Endothelial cell of umbilical vein (primary cell): ENCODE measurements around the gene AGBL4. TPM values are rescaled to one million over a fixed set of nuclear protein-coding genes. Genes with fewer than 3 reads are reported as not detected.

Experiments used
- BruUV-seq: library from RNA; stranded (reverse); fragments of 400-500 nt; replicated peaks from 2 replicates; lab custom pipeline; 2021; lab: Mats Ljungman, UMichigan
- CTCF ChIA-PET: fragments of 300-600, 350-600 bp; sonication (Branson Sonifier 250); formaldehyde crosslinking; loops from one replicate; lab custom pipeline; 2021; ENCODE audit warnings: antibody characterized with exemption, inconsistent platforms; lab: Charles Lee
- POLR2A ChIA-PET: fragments of 300-600, 350-600 bp; sonication (Branson Sonifier 250); formaldehyde crosslinking; loops from one replicate; lab custom pipeline; 2021; ENCODE audit warnings: antibody characterized with exemption, inconsistent platforms; lab: Charles Lee
- DNase-seq: peaks from one replicate; pipeline ENCODE4 v3.0.0-alpha.2; 2011; ENCODE audit warnings: low read depth, low spot score
- FAIRE-seq: peaks from 2 replicates; lab custom pipeline; 2011; peaks lifted over from hg19 to GRCh38; lab: Jason Lieb, UNC
- H2AFZ ChIP-seq: 2 replicates; pipeline ENCODE4 v1.6.0; 2012; ENCODE audit warnings: low read depth, low read length, control low read depth, inconsistent platforms
- H3K27ac ChIP-seq: 2 replicates; pipeline ENCODE4 v1.5.1; 2011; ENCODE audit warnings: low read depth, mild to moderate bottlenecking, control low read depth, low read length, moderate library complexity; ENCODE audit not compliant: insufficient read depth
- H3K27me3 ChIP-seq, 2 experiments: 2 replicates each; pipeline versions ENCODE4 v1.6.0 to v1.6.1; 2011; ENCODE audit warnings: low read length in 2 of 2, mixed read lengths in 1 of 2; ENCODE audit not compliant: control insufficient read depth in 2 of 2, insufficient read depth in 2 of 2
- H3K36me3 ChIP-seq, 2 experiments: 2 replicates in 1 of 2; 3 replicates in 1 of 2; pipeline ENCODE4 v1.5.1; 2011; ENCODE audit warnings: low read length in 2 of 2, mild to moderate bottlenecking in 1 of 2, moderate library complexity in 1 of 2; ENCODE audit not compliant: control insufficient read depth in 2 of 2, insufficient read depth in 2 of 2; ENCODE audit errors: extremely low read depth in 1 of 2
- H3K4me1 ChIP-seq: 3 replicates; pipeline ENCODE4 v1.5.1; 2011; ENCODE audit warnings: mild to moderate bottlenecking, low read length; ENCODE audit not compliant: control insufficient read depth, insufficient read depth; ENCODE audit errors: extremely low read depth
- H3K4me2 ChIP-seq: 2 replicates; pipeline ENCODE4 v1.6.1; 2011; ENCODE audit warnings: low read length, control low read depth, mixed read lengths; ENCODE audit not compliant: insufficient read depth
- H3K4me3 ChIP-seq, 3 experiments: fragments of 200-600 bp in 1 of 3; sonication (generic), shearing (Covaris generic) in 1 of 3; replicated peaks in 1 of 3; 2 replicates each; pipeline ENCODE4 v1.5.1; 2011 to 2016; ENCODE audit warnings: control low read depth in 3 of 3, low read length in 3 of 3, mild to moderate bottlenecking in 2 of 3, inconsistent platforms in 1 of 3, low read depth in 1 of 3, moderate library complexity in 1 of 3; ENCODE audit not compliant: insufficient read depth in 1 of 3
- H3K79me2 ChIP-seq: 2 replicates; pipeline ENCODE4 v1.6.0; 2012; ENCODE audit warnings: low read length, inconsistent platforms; ENCODE audit not compliant: control insufficient read depth, insufficient read depth
- H3K9ac ChIP-seq: replicated peaks from 2 replicates; pipeline ENCODE3; 2011; ENCODE audit warnings: low read length, control low read depth; ENCODE audit not compliant: insufficient read depth; ENCODE audit errors: extremely low read depth
- H3K9me1 ChIP-seq: replicated peaks from 3 replicates; pipeline ENCODE4 v1.6.0; 2011; ENCODE audit warnings: mild to moderate bottlenecking, low read length; ENCODE audit not compliant: control insufficient read depth, insufficient read depth; ENCODE audit errors: extremely low read depth
- H3K9me3 ChIP-seq: replicated peaks from 2 replicates; pipeline ENCODE4 v1.5.1; 2012; ENCODE audit warnings: low read length, inconsistent platforms; ENCODE audit not compliant: control insufficient read depth, insufficient read depth
- H4K20me1 ChIP-seq: replicated peaks from 2 replicates; pipeline ENCODE3; 2011; ENCODE audit warnings: mild to moderate bottlenecking, low read length; ENCODE audit not compliant: control insufficient read depth, insufficient read depth; ENCODE audit errors: extremely low read depth
- CTCF ChIP-seq, 2 donors: IDR thresholded peaks; 1 replicate in 1 of 2; 2 replicates in 1 of 2; pipeline ENCODE4 v1.5.1; 2011; ENCODE audit warnings: low read length in 2 of 2, mild to moderate bottlenecking in 2 of 2, moderate library complexity in 2 of 2, control low read depth in 1 of 2, inconsistent platforms in 1 of 2, low read depth in 1 of 2; ENCODE audit not compliant: insufficient read depth in 1 of 2; ENCODE audit errors: extremely low read depth in 1 of 2
- EZH2 ChIP-seq: IDR thresholded peaks from 2 replicates; pipeline ENCODE4 v1.6.1; 2012; ENCODE audit warnings: borderline replicate concordance, low read depth, mild to moderate bottlenecking, moderate library complexity, low read length, inconsistent platforms; ENCODE audit not compliant: severe bottlenecking
- FOS ChIP-seq: IDR thresholded peaks from 2 replicates; pipeline ENCODE4 v1.6.1; 2011; ENCODE audit warnings: mild to moderate bottlenecking, low read length, moderate library complexity, borderline replicate concordance; ENCODE audit not compliant: insufficient read depth
- GATA2 ChIP-seq: IDR thresholded peaks from 2 replicates; pipeline ENCODE4 v1.7.0; 2011; ENCODE audit warnings: low read depth, mild to moderate bottlenecking, moderate library complexity, mixed read lengths, low read length; ENCODE audit not compliant: insufficient read length, insufficient read depth
- JUN ChIP-seq: IDR thresholded peaks from 2 replicates; pipeline ENCODE4 v1.6.1; 2011; ENCODE audit warnings: borderline replicate concordance, low read depth; ENCODE audit not compliant: insufficient read length, insufficient read depth
- MAX ChIP-seq: IDR thresholded peaks from 2 replicates; pipeline ENCODE4 v1.6.1; 2011; ENCODE audit not compliant: insufficient read depth, insufficient read length
- MYC ChIP-seq: IDR thresholded peaks from one replicate; pipeline ENCODE4 v1.6.1; 2011; ENCODE audit warnings: mild to moderate bottlenecking, low read depth, low read length
- POLR2A ChIP-seq: IDR thresholded peaks from 2 replicates; pipeline ENCODE4 v1.6.1; 2012; ENCODE audit warnings: low read depth, mild to moderate bottlenecking, control low read depth, low read length
- POLR2AphosphoS5 ChIP-seq: IDR thresholded peaks from 2 replicates; pipeline ENCODE4 v1.6.1; 2012; ENCODE audit warnings: low read depth, mild to moderate bottlenecking, control low read depth, low read length, moderate library complexity; ENCODE audit not compliant: insufficient read depth
- dilution Hi-C: fragments of 300-500 bp; cut with MboI; formaldehyde crosslinking; loops from one replicate; pipeline ENCODE4 v1.15.0; 2019; ENCODE audit warnings: low sequenced_read_pairs; ENCODE audit not compliant: extremely low pct_ligation_motif_present
- intact Hi-C: fragments of 100-400 bp; cut with micrococcal nuclease; formaldehyde crosslinking; loops from one replicate; pipeline ENCODE4 v1.10.0; 2022
- polyA plus RNA-seq, 4 experiments: library from polyadenylated mRNA; depleted of rRNA in 3 of 4; stranded (reverse) in 3 of 4; unstranded in 1 of 4; fragments of >200 nt; gene quantifications; 2 replicates each; pipeline versions ENCODE4 v1.2.1 to v1.2.3, GENCODE V29; 2011 to 2012; ENCODE audit warnings: missing spikeins in 1 of 4
- total RNA-seq: library from RNA; stranded (reverse); gene quantifications from 2 replicates; pipeline ENCODE4 v1.2.3, GENCODE V29; 2021

AGBL4 gene
- total and polyA plus RNA-seq, 2 donors (not counting 3 experiments of a cell fraction or from before 2014, with no cell fraction given): not detected

GRCh38 chr1:48753293-48753692, 1270.5 kb downstream of the AGBL4 start:
- FAIRE-seq (no peak), DNase-seq (no peak)
- TF ChIP-seq GATA2: no peak
- no peak for TF ChIP-seq JUN
- TF ChIP-seq MYC: no peak
- no peak for TF ChIP-seq EZH2
- TF ChIP-seq CTCF (IDR thresholded peaks at IDR 0.05; ENCODE audit: extremely low read depth in 1 of 2, insufficient read depth in 1 of 2, low read depth in 1 of 2, low read length in 2 of 2): no peak
- no peak for TF ChIP-seq FOS
- TF ChIP-seq POLR2A: no peak
- no peak for TF ChIP-seq POLR2AphosphoS5
- no peak for TF ChIP-seq MAX
- intact Hi-C loops (no loop called here), dilution Hi-C loops (no loop called here)
- H3K9me1 ChIP-seq: no peaks in the 10 kb centered on the region
- no peak overlapping the region for H3K4me2 ChIP-seq
- H3K36me3 ChIP-seq: no peaks in the 10 kb centered on the region
- no peaks in the 10 kb centered on the region for H3K4me1 ChIP-seq
- BruUV-seq: no TSS peak
- no peak overlapping the region for H3K4me3 ChIP-seq
- CTCF ChIA-PET: no interaction called here
- H2AFZ ChIP-seq: no peak overlapping the region
- no peaks in the 10 kb centered on the region for H4K20me1 ChIP-seq
- no peaks in the 10 kb centered on the region for H3K27me3 ChIP-seq
- no peak overlapping the region for H3K9ac ChIP-seq
- no peaks in the 10 kb centered on the region for H3K9me3 ChIP-seq
- no peaks in the 10 kb centered on the region for H3K79me2 ChIP-seq
- POLR2A ChIA-PET: no interaction called here
- H3K27ac ChIP-seq: no peak overlapping the region
